SK-N-DZ (cell line): Measurements from ENCODE around the gene CAPN7.

Experiments used
- DNase-seq: peaks from one replicate; pipeline ENCODE4 v3.0.0-alpha.2; 2015; ENCODE audit warnings: low spot score

CAPN7 gene

GRCh38 chr3:15246186-15246585 is 40.1 kb downstream of the CAPN7 start:
- no peak for DNase-seq

- DNase-seq = peak; percentile 32
Observed at GRCh38 chr3:15253023-15253697, 47.1 kb downstream of the CAPN7 start.

- DNase-seq = no peak
Observed at GRCh38 chr3:15255215-15255614, 49.2 kb downstream of the CAPN7 start.

GRCh38 chr3:15256861-15257341 is 50.9 kb downstream of the CAPN7 start:
- DNase-seq = no peak

- DNase-seq = no peak
Observed at GRCh38 chr3:15258720-15259119, 52.7 kb downstream of the CAPN7 start.

GRCh38 chr3:15260531-15260930 is 54.5 kb downstream of the CAPN7 start:
- DNase-seq = no peak

- no peak for DNase-seq
Observed at GRCh38 chr3:15261274-15261673, 55.2 kb downstream of the CAPN7 start.

- DNase-seq = no peak
Observed at GRCh38 chr3:15262021-15262420, 56.0 kb downstream of the CAPN7 start.

GRCh38 chr3:15263120-15263519 is 57.1 kb downstream of the CAPN7 start:
- no peak for DNase-seq

GRCh38 chr3:15263926-15264325 is 57.9 kb downstream of the CAPN7 start:
- DNase-seq = no peak

GRCh38 chr3:15264486-15264885 is 58.4 kb downstream of the CAPN7 start:
- DNase-seq = no peak

- DNase-seq = no peak
Observed at GRCh38 chr3:15265655-15266509, 59.8 kb downstream of the CAPN7 start.

GRCh38 chr3:15266510-15267376 is 60.7 kb downstream of the CAPN7 start:
- DNase-seq = no peak

- DNase-seq = no peak
Observed at GRCh38 chr3:15267502-15267901, 61.5 kb downstream of the CAPN7 start.

GRCh38 chr3:15268033-15268631 is 62.1 kb downstream of the CAPN7 start:
- peak; percentile 81 for DNase-seq

GRCh38 chr3:15269091-15269989 is 63.3 kb downstream of the CAPN7 start:
- DNase-seq = no peak

- no peak for DNase-seq
Observed at GRCh38 chr3:15271030-15271429, 65.0 kb downstream of the CAPN7 start.

- DNase-seq = no peak
Observed at GRCh38 chr3:15271785-15272381, 65.8 kb downstream of the CAPN7 start.

GRCh38 chr3:15272426-15273196 is 66.6 kb downstream of the CAPN7 start:
- DNase-seq = no peak
